H9 (cell line): Measurements from ENCODE around the gene SLC25A17. TPM values are rescaled to one million over a fixed set of nuclear protein-coding genes. Genes with fewer than 3 reads are reported as not detected.

ENCODE experiments used
- DNase-seq: peaks from one replicate; pipeline ENCODE4 v3.0.0-alpha.2; 2017
- H2AFZ ChIP-seq: one replicate; pipeline ENCODE4 v1.6.1; 2013; ENCODE audit warnings: mild to moderate bottlenecking, low read length, control low read depth, moderate library complexity
- H2AK5ac ChIP-seq: 2 replicates; pipeline ENCODE4 v1.6.1; 2013; ENCODE audit warnings: low read length, control low read depth, mixed read lengths; ENCODE audit not compliant: insufficient read length
- H2BK120ac ChIP-seq: one replicate; pipeline ENCODE4 v1.6.1; 2013; ENCODE audit warnings: low read depth, mild to moderate bottlenecking, low read length, control low read depth, inconsistent platforms; ENCODE audit not compliant: poor library complexity, severe bottlenecking
- H2BK12ac ChIP-seq: 2 replicates; pipeline ENCODE4 v1.6.1; 2013; ENCODE audit warnings: low read length, control low read depth, mixed read lengths, low read depth; ENCODE audit not compliant: insufficient read length
- H2BK15ac ChIP-seq: 2 replicates; pipeline ENCODE4 v1.6.1; 2013; ENCODE audit warnings: low read depth, low read length, control low read depth
- H2BK20ac ChIP-seq: one replicate; pipeline ENCODE4 v1.6.1; 2013; ENCODE audit warnings: low read depth, mild to moderate bottlenecking, low read length, control low read depth, inconsistent platforms; ENCODE audit not compliant: poor library complexity, severe bottlenecking
- H2BK5ac ChIP-seq: 2 replicates; pipeline ENCODE4 v1.6.1; 2013; ENCODE audit warnings: low read length, control low read depth, mixed read lengths; ENCODE audit not compliant: insufficient read length
- H3K14ac ChIP-seq: 2 replicates; pipeline ENCODE4 v1.6.1; 2013; ENCODE audit warnings: low read length, control low read depth; ENCODE audit not compliant: insufficient read depth
- H3K18ac ChIP-seq: 2 replicates; pipeline ENCODE4 v1.6.1; 2013; ENCODE audit warnings: low read depth, mild to moderate bottlenecking, mixed read lengths, low read length, control low read depth; ENCODE audit not compliant: insufficient read length
- H3K23ac ChIP-seq: 2 replicates; pipeline ENCODE4 v1.6.1; 2013; ENCODE audit warnings: low read length, control low read depth, mixed read lengths, low read depth; ENCODE audit not compliant: insufficient read length
- H3K23me2 ChIP-seq: 2 replicates; pipeline ENCODE4 v1.6.1; 2013; ENCODE audit warnings: low read depth, mild to moderate bottlenecking, mixed read lengths, low read length, control low read depth; ENCODE audit not compliant: insufficient read length, poor library complexity, severe bottlenecking
- H3K27ac ChIP-seq: 2 replicates; pipeline ENCODE4 v1.5.1; 2013; ENCODE audit warnings: low read length, control low read depth, mixed read lengths, low read depth; ENCODE audit not compliant: insufficient read length
- H3K27me3 ChIP-seq: 2 replicates; pipeline ENCODE4 v1.6.1; 2013; ENCODE audit warnings: low read length, control low read depth, inconsistent platforms; ENCODE audit not compliant: insufficient read depth
- H3K4ac ChIP-seq: 2 replicates; pipeline ENCODE4 v1.6.1; 2013; ENCODE audit warnings: low read depth, mild to moderate bottlenecking, control low read depth, inconsistent platforms, low read length, moderate library complexity
- H3K4me1 ChIP-seq: 2 replicates; pipeline ENCODE4 v1.6.1; 2013; ENCODE audit warnings: low read length, control low read depth, inconsistent platforms; ENCODE audit not compliant: insufficient read depth
- H3K4me2 ChIP-seq: 2 replicates; pipeline ENCODE4 v1.6.1; 2013; ENCODE audit warnings: low read length, control low read depth, mixed read lengths; ENCODE audit not compliant: insufficient read length, insufficient read depth
- H3K56ac ChIP-seq: 2 replicates; pipeline ENCODE4 v1.6.1; 2013; ENCODE audit warnings: low read depth, mild to moderate bottlenecking, mixed read lengths, low read length, control low read depth; ENCODE audit not compliant: insufficient read length
- H3K79me1 ChIP-seq: 2 replicates; pipeline ENCODE4 v1.6.1; 2013; ENCODE audit warnings: low read depth, mild to moderate bottlenecking, moderate library complexity, low read length, control low read depth, inconsistent platforms; ENCODE audit not compliant: insufficient read depth, poor library complexity, severe bottlenecking
- H3K79me2 ChIP-seq: 2 replicates; pipeline ENCODE4 v1.6.1; 2013; ENCODE audit warnings: low read length, control low read depth, inconsistent platforms; ENCODE audit not compliant: insufficient read depth
- H3K9ac ChIP-seq: 2 replicates; pipeline ENCODE4 v1.6.1; 2013; ENCODE audit warnings: low read length, control low read depth, mixed read lengths; ENCODE audit not compliant: insufficient read length; ENCODE audit errors: extremely low read depth
- H3K9me3 ChIP-seq: one replicate; pipeline ENCODE4 v1.6.1; 2013; ENCODE audit warnings: low read depth, low read length, inconsistent platforms; ENCODE audit not compliant: control insufficient read depth
- H3T11ph ChIP-seq: one replicate; pipeline ENCODE4 v1.6.1; 2013; ENCODE audit warnings: mild to moderate bottlenecking, low read length, control low read depth, inconsistent platforms
- H4K20me1 ChIP-seq: one replicate; pipeline ENCODE4 v1.6.1; 2013; ENCODE audit not compliant: control insufficient read depth, insufficient read length, insufficient read depth
- H4K5ac ChIP-seq: 2 replicates; pipeline ENCODE4 v1.6.1; 2013; ENCODE audit warnings: low read depth, mild to moderate bottlenecking, mixed read lengths, low read length, control low read depth; ENCODE audit not compliant: insufficient read length
- H4K8ac ChIP-seq: replicated peaks from 2 replicates; pipeline ENCODE4 v1.6.1; 2013; ENCODE audit warnings: low read length, control low read depth, mixed read lengths, low read depth; ENCODE audit not compliant: insufficient read length
- H4K91ac ChIP-seq: 2 replicates; pipeline ENCODE4 v1.6.1; 2013; ENCODE audit warnings: low read depth, mild to moderate bottlenecking, moderate library complexity, mixed read lengths, low read length, control low read depth; ENCODE audit not compliant: insufficient read length
- H3K27ac Mint-ChIP-seq, 3 experiments: 2 replicates in 2 of 3; 3 replicates in 1 of 3; pipeline ENCODE4 v1.8.0; 2020 to 2021; ENCODE audit warnings: mixed read lengths in 3 of 3, mild to moderate bottlenecking in 1 of 3, moderate library complexity in 1 of 3
- H3K27me3 Mint-ChIP-seq: 2 replicates; pipeline ENCODE4 v1.8.0; 2021; ENCODE audit warnings: low read depth, mild to moderate bottlenecking, moderate library complexity, mixed read lengths
- H3K36me3 Mint-ChIP-seq, 3 experiments: 2 replicates in 2 of 3; 3 replicates in 1 of 3; pipeline ENCODE4 v1.8.0; 2020 to 2021; ENCODE audit warnings: low read depth in 3 of 3, mixed read lengths in 3 of 3; ENCODE audit not compliant: insufficient read depth in 1 of 3
- H3K4me1 Mint-ChIP-seq, 2 experiments: 2 replicates each; pipeline ENCODE4 v1.8.0; 2020; ENCODE audit warnings: mixed read lengths in 2 of 2
- H3K4me3 Mint-ChIP-seq, 2 experiments: 2 replicates in 1 of 2; 3 replicates in 1 of 2; pipeline ENCODE4 v1.8.0; 2020 to 2021; ENCODE audit warnings: mild to moderate bottlenecking in 2 of 2, mixed read lengths in 2 of 2, moderate library complexity in 1 of 2
- H3K9me3 Mint-ChIP-seq, 2 experiments: 2 replicates in 1 of 2; 3 replicates in 1 of 2; pipeline ENCODE4 v1.8.0; 2020; ENCODE audit warnings: mild to moderate bottlenecking in 2 of 2, mixed read lengths in 2 of 2, moderate library complexity in 1 of 2
- CTCF ChIP-seq: fragments of 200-600 bp; sonication (generic); conservative IDR thresholded peaks from 3 replicates; pipeline ENCODE4 v1.8.0; 2021; ENCODE audit warnings: antibody characterized with exemption, mild to moderate bottlenecking
- WGBS: extraction: QIAGEN DNeasy Blood & Tissue Kit; methylation state at CpG from one replicate; pipeline ENCODE4 v1.1.7; 2013; ENCODE audit warnings: missing lambda C conversion rate, low lambda C conversion rate, mixed read lengths; ENCODE audit not compliant: insufficient read length; ENCODE audit errors: extremely low coverage; 5-methylcytosine and 5-hydroxymethylcytosine counted together
- total RNA-seq: library from RNA; stranded (reverse); gene quantifications from 2 replicates; pipeline ENCODE4 v1.2.1, GENCODE V29; 2021

SLC25A17 gene
- total RNA-seq, 1 experiment from 2014 or later, result 26.5 TPM

- no peak overlapping the region for H3K27ac Mint-ChIP-seq
Measured at GRCh38 chr22:40867109-40867508, 48.0 kb upstream of the SLC25A17 start.

More at GRCh38 chr22:40867109-40867508, 48.0 kb upstream of the SLC25A17 start:
- no peak overlapping the region for H4K5ac ChIP-seq
- no peaks in the 10 kb centered on the region for H3K23me2 ChIP-seq
- H3K4ac ChIP-seq, result no peak overlapping the region
- H3K79me2 ChIP-seq, result no peaks in the 10 kb centered on the region
- no peaks in the 10 kb centered on the region for H3K79me1 ChIP-seq
- no peak for DNase-seq
- no peak overlapping the region for H4K91ac ChIP-seq
- H3K4me1 ChIP-seq, result no peaks in the 10 kb centered on the region
- TF ChIP-seq CTCF, result no peak
- no peak overlapping the region for H2BK5ac ChIP-seq
- no peak overlapping the region for H3K18ac ChIP-seq
- H3K23ac ChIP-seq, result no peak overlapping the region
- Mint-ChIP-seq H3K9me3 (no peaks in the 10 kb centered on the region), H3K27me3 (no peaks in the 10 kb centered on the region), H3K4me3 (no peak overlapping the region), H3K4me1 (peaks cover 0 to 11% of the 10 kb centered on the region in 2 experiments; a peak in 2 of 4 replicates), H3K36me3 (peaks cover 2 to 7% (median 5%) of the 10 kb centered on the region in 3 experiments; a peak in 5 of 7 replicates)
- H2BK20ac ChIP-seq, result no peak overlapping the region
- H3K14ac ChIP-seq, result no peak overlapping the region
- no peak overlapping the region for H2AFZ ChIP-seq
- no peak overlapping the region for H4K8ac ChIP-seq
- H3K56ac ChIP-seq, result no peak overlapping the region
- H3K27ac ChIP-seq, result no peak overlapping the region
- no peak overlapping the region for H2AK5ac ChIP-seq
- WGBS, result no CpG with 5 or more reads among the region's 2 CpGs
- H2BK12ac ChIP-seq, result no peak overlapping the region
- H3K27me3 ChIP-seq, result no peaks in the 10 kb centered on the region
- no peaks in the 10 kb centered on the region for H4K20me1 ChIP-seq
- H3K4me2 ChIP-seq, result no peak overlapping the region
- no peak overlapping the region for H3T11ph ChIP-seq
- no peak overlapping the region for H2BK120ac ChIP-seq
- no peak overlapping the region for H2BK15ac ChIP-seq
- H3K9ac ChIP-seq, result no peak overlapping the region
- no peaks in the 10 kb centered on the region for H3K9me3 ChIP-seq
